GM06990 (cell line): Measurements from ENCODE around the gene METTL6.
"Not testable (repeated sequence)": the region's sequence is repeated elsewhere in the genome, so short reads cannot be mapped to it uniquely, and the experiment has no call there.

Experiments
- DNase-seq: peaks from one replicate; pipeline ENCODE4 v3.0.0-alpha.2; 2011; ENCODE audit not compliant: insufficient read length; ENCODE audit errors: extremely low read depth
- H3K27me3 ChIP-seq: replicated peaks from 2 replicates; pipeline ENCODE4 v1.6.0; 2011; ENCODE audit warnings: low read length; ENCODE audit not compliant: control insufficient read depth, insufficient read depth
- H3K36me3 ChIP-seq: 2 replicates; pipeline ENCODE4 v1.5.1; 2011; ENCODE audit warnings: low read length; ENCODE audit not compliant: control insufficient read depth, insufficient read depth
- H3K4me3 ChIP-seq: replicated peaks from 2 replicates; pipeline ENCODE4 v1.5.1; 2011; ENCODE audit warnings: low read depth, mild to moderate bottlenecking, control low read depth, low read length
- TF ChIP-seq, protein P1 (sequence below): IDR thresholded peaks from 2 replicates; pipeline ENCODE4 v1.5.1; 2011; ENCODE audit warnings: low read length, control low read depth, mild to moderate bottlenecking, inconsistent platforms; ENCODE audit not compliant: insufficient read depth, poor library complexity, severe bottlenecking

The METTL6 gene

GRCh38 chr3:15467227-15468181 lies 40.2 kb upstream of the METTL6 start:
- Histone ChIP-seq H3K36me3 (no peaks in the 10 kb centered on the region), H3K4me3 (no peak overlapping the region), H3K27me3 (no peaks in the 10 kb centered on the region; the same call in 1 of the 2 replicates)
- DNase-seq, result peak; percentile 78
- TF ChIP-seq, protein P1, sequence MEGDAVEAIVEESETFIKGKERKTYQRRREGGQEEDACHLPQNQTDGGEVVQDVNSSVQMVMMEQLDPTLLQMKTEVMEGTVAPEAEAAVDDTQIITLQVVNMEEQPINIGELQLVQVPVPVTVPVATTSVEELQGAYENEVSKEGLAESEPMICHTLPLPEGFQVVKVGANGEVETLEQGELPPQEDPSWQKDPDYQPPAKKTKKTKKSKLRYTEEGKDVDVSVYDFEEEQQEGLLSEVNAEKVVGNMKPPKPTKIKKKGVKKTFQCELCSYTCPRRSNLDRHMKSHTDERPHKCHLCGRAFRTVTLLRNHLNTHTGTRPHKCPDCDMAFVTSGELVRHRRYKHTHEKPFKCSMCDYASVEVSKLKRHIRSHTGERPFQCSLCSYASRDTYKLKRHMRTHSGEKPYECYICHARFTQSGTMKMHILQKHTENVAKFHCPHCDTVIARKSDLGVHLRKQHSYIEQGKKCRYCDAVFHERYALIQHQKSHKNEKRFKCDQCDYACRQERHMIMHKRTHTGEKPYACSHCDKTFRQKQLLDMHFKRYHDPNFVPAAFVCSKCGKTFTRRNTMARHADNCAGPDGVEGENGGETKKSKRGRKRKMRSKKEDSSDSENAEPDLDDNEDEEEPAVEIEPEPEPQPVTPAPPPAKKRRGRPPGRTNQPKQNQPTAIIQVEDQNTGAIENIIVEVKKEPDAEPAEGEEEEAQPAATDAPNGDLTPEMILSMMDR, result no peak

- Histone ChIP-seq H3K36me3 (no peaks in the 10 kb centered on the region), H3K27me3 (no peaks in the 10 kb centered on the region; the same call in 1 of the 2 replicates), H3K4me3 (no peak overlapping the region)
- DNase-seq, result no peak
- TF ChIP-seq, protein P1, result no peak
Measured at GRCh38 chr3:15465876-15466585, 38.7 kb upstream of the METTL6 start.

- no peaks in the 10 kb centered on the region for H3K27me3 ChIP-seq
- H3K36me3 ChIP-seq, result no peaks in the 10 kb centered on the region
- H3K4me3 ChIP-seq, result no peak overlapping the region
- TF ChIP-seq, protein P1, result no peak
- DNase-seq, result no peak
Measured at GRCh38 chr3:15462451-15462850, 35.1 kb upstream of the METTL6 start.

- Histone ChIP-seq H3K36me3 (no peaks in the 10 kb centered on the region), H3K27me3 (no peaks in the 10 kb centered on the region), H3K4me3 (no peak overlapping the region)
- TF ChIP-seq, protein P1, result no peak
- no peak for DNase-seq
Measured at GRCh38 chr3:15460891-15461531, 33.7 kb upstream of the METTL6 start.

DNA sequence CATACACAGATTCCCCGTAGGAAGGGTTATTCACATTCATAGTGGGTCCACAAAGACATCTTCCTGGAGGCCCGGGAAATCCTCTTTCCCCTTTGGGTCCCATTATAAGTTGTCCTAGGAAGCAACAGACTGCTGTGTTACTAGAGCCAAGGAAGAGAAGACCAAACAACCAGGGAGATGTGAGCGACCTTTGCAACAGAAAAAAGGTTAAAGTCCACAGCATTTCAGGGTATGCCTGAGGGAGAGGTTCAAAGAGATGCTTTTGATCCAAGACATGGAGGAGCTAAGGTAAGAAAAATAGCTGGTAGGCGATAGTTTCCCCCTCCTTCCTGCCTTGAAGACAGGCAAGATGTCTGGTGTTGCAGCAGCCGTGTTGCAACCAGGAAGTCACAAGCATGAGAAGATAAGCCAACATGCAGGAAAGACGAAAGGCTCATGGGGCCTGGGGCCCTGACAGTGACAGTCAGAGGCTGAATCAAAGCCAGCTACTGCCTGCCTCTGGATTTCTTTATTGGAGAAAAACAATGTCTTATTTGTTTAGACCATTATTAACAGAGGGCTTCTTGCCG lies 31.0 kb upstream of the METTL6 start:
- H3K27me3 ChIP-seq, result no peaks in the 10 kb centered on the region
- H3K4me3 ChIP-seq, result no peak overlapping the region
- H3K36me3 ChIP-seq, result no peaks in the 10 kb centered on the region
- TF ChIP-seq, protein P1, result no peak
- DNase-seq, result no peak

GRCh38 chr3:15456915-15457314 lies 29.6 kb upstream of the METTL6 start:
- DNase-seq, H3K4me3 ChIP-seq, H3K36me3 ChIP-seq, H3K27me3 ChIP-seq: not testable (repeated sequence)
